ENCODE results near the gene OSBP. TPM values are rescaled to one million over a fixed set of nuclear protein-coding genes. Genes with fewer than 3 reads are reported as not detected.

OSBP gene
- total and polyA plus RNA-seq, 9 of the 15 experiments (the other 6 are each of a cell fraction or from before 2014, with no cell fraction given): 11.7 to 49.0 (median 28.7) TPM

GRCh38 chr11:59615637-59616395, at the start of gene OSBP (continued):
- TF ChIP-seq CHAMP1 (IDR thresholded peaks at IDR 0.05) (no peak), CEBPZ (IDR thresholded peaks at IDR 0.05; ENCODE audit: borderline replicate concordance, low read depth, low read length) (peak; percentile 100), THAP12 (CRISPR knock-in tag; IDR thresholded peaks at IDR 0.05) (peak; percentile 35; the same call in 1 of the 2 replicates), MYC (IDR thresholded peaks at IDR 0.05; ENCODE audit: low read depth, low read length) (peak; percentile 65), MYC (CRISPR knock-in tag; IDR thresholded peaks at IDR 0.05; ENCODE audit: borderline replicate concordance, low read depth) (no peak), ATF3 (IDR thresholded peaks at IDR 0.05) (peak; percentile 81), ATF3 (CRISPR knock-in tag; conservative IDR thresholded peaks at IDR 0.05) (no peak), FOXP4 (CRISPR knock-in tag; IDR thresholded peaks at IDR 0.05; ENCODE audit: borderline replicate concordance) (no peak), PYGO2 (tag; IDR thresholded peaks at IDR 0.05) (no peak), BRF1 (IDR thresholded peaks at IDR 0.05; ENCODE audit: borderline replicate concordance, extremely low read depth, insufficient read length) (no peak), HNRNPLL (IDR thresholded peaks at IDR 0.05; ENCODE audit: low read depth, low read length, poor library complexity, severe bottlenecking) (peak; percentile 37), CREM (IDR thresholded peaks at IDR 0.05; ENCODE audit: low read depth) (peak; percentile 97), C11orf30 (IDR thresholded peaks at IDR 0.05; ENCODE audit: low read depth) (peak; percentile 85), ESRRA (IDR thresholded peaks at IDR 0.05; ENCODE audit: borderline replicate concordance, low read depth) (peak; percentile 46; the same call in 1 of the 2 replicates), BACH1 (tag; IDR thresholded peaks at IDR 0.05) (no peak)

All from K562 (cell line).